Non-pigmented ciliary epithelial cell (primary cell): ENCODE data around the gene HEMK1.

ENCODE experiments used
- DNase-seq: peaks from one replicate; pipeline ENCODE4 v3.0.0-alpha.2; 2010; ENCODE audit warnings: low read depth

The HEMK1 gene

DNA sequence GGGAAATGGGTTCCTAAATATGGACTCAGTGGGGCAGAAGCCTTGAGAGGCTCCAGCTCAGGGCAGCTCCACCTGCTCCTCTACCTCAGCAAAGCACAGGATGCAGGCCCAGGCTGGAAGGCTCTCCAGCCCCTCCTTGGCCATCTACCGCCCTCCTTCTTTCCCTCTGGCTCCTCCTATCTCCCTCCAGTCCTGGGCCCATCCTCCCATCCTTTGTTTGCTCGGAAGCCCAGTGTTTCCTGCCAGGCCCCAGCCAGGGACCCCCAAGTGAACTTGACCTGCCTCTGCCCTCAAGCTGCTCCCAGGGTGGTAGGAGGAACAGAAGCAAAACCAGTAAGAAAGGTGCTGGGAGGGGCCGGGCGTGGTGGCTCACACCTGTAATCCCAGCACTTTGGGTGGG, 67.7 kb downstream of the HEMK1 start:
- no peak for DNase-seq

DNA sequence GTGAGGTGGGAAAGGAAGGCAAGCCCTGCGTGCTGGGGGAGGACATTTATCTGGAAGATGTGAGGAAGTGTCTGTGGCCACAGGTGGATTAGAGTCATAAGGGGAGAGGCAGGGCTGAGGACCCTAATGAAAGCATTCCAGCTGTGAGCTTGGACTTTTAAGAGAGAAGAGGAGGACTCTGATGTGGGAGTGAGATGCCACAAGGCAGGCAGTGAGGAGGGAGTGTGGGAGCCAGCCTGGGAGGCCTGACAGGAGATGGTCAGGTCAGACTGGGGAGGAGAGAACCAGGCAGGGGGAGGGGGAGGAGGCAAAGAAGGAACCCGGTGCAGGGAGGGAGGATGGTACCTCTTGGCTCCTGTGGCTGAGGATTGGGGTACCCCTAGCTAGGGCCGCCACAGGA, 68.6 kb downstream of the HEMK1 start:
- DNase-seq, result no peak

DNA sequence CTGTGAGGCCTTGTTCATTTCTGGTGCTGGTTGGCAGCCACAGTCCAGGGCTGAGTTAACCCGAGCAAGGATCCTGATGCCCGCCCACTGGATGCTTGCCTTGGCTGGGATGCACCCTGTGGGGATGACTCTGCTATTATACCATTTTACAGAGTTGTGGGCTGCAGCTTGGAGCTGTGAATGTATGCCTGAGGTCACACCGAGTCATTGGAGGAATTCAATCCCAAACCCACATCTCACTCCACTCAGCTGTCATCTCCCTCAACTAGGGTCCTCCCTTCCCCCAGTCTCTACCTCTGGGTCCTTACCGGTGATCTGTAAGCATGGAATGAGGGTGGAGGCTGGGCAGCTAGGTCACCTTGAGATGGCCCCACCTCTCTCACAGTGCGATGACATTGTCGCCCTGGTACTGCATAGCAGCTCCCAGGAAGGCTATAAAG, 69.8 kb downstream of the HEMK1 start:
- no peak for DNase-seq

DNA sequence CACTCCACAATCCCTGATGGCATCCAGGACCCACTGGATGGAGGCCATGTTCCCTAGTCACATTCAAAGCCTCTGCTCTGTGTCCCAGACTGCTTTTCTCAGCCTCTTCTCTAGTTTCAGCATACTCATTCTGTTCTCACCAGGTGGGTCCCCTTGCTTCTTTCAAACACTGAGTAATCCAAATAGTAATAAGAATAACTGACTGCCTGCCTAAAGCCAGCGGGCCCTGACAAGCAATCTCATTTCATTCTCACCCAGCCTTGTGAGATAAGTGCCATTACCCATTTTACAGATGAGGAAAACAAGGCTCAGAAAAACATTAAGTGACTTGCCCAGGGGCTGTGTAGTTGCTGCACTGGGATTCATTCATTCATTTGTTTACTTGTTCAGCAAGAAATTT, 73.1 kb downstream of the HEMK1 start:
- DNase-seq, result no peak

DNA sequence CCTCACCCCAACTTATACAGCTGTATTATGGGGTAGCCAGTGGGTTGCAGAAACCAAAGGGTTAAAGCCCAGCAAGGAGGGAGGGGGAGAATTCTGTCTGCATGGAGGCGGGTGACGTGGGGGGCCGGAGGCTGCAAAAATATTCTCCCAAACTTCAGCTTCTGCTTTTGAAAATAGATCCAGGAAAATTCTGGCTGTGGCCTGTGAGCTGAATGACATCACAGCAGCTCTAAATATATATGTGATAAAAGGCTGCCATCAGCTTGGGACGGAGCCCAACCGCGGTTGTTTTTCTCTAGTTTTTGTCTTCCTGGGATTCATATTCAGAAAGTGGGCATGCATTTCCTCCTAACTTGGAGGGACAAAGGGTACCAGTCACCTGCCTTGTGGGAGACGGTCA, 75.2 kb downstream of the HEMK1 start:
- DNase-seq, result no peak

DNA sequence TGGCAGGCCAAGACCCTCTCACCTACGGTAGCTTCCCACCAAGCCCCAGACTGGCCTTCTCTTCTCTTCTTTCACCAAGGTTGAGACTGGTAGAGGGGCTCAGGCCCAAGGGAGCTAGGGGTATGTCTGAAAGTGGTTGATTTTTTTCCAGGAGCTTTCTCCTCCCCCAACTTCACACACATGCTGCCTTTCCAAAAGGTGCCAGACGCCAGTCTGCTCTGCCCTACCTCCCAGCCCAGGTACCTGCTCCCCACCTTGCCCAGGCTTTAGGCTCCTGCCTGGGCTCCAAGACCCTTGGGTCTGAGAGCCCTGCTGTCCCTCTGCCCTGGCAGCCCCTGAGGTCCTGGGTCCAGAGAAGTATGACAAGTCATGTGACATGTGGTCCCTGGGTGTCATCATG, 76.1 kb downstream of the HEMK1 start:
- no peak for DNase-seq
